CD4-positive, alpha-beta T cell treated with Interleukin-1 beta for 1 hour (primary cell): ENCODE data around the gene NRG2.

Source experiments
- DNase-seq, 2 donors: peaks; one replicate each; pipeline ENCODE4 v3.0.0-alpha.2; 2020 to 2022

Gene NRG2

DNA sequence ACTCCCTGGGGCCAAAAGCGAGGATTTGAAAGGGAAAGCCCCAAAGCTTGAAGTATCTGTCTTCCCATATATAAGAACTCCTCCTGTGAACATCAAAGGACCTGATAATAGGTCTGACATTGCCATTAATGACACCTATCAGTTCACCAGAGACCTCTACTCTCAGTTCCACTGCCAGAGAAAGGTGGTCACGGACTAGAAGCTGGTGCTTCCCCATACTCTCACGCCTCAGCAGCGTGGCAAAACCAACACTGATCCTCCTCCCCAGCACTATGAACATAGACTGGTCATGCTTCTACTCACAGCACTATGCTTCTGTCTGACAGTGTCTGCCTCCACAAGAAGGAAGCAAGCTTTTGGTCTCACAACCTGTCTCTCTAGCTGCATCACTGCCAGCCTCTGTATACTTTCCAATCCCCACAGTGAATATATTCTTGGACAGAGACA is 37.9 kb downstream of the NRG2 start:
- DNase-seq = no peak

DNA sequence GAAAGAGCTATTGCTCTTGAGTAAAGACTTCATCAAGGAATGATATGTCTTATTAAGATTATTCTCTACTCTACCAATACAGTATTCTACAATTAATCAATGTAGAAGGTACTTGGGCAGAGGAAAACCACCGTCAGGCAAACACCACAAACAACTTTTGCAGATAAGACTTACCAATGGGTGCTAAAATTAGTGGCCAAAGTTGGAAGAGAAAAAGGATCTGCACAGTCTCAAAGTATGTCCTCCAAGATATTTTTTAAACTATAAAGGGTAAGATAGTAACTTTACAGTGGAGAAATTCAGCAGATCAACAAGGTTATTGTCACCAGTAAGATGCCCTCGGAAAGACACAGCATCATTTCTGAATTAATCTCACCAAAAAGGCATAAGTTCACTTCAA is 38.9 kb downstream of the NRG2 start:
- DNase-seq = no peak

DNA sequence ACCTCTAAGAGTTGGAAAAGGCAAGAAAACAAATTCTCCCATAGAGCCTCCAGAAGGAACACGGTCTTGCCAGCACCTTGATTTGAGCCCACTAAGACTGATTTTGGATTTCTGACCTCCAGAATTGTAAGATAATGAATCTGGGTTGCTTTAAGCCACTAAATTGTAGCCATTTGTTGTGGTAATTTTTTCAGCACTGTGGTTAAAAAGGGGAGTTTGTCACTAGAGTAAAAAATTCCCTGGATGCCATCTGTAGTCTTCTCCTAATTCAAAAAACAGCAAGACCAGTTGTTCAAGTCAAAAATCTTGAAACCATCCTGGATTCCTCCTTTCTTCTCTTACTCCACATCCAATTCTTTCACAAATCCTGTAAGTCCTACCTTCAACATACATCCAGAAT is 39.6 kb downstream of the NRG2 start:
- no peak for DNase-seq

DNA sequence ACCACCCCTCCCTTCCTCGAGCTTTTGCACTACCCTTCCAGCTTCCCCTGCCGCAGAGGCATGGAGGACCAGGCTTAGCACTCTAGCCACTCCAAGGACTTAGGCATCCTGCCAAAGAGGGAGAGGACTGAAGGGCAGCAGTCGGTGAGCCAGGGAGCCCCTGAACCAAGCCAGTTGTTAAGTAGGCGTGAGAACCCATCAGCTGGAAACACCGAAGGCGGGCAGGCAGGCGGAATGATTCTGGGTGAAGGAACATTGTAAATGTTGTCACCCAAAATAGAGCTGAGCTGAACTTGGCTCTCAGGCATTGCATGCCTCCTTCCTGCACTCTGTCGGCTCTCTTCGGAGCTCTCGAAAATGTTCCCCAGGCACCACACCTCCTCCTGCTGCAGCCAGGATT is 42.8 kb downstream of the NRG2 start:
- DNase-seq = no peak

DNA sequence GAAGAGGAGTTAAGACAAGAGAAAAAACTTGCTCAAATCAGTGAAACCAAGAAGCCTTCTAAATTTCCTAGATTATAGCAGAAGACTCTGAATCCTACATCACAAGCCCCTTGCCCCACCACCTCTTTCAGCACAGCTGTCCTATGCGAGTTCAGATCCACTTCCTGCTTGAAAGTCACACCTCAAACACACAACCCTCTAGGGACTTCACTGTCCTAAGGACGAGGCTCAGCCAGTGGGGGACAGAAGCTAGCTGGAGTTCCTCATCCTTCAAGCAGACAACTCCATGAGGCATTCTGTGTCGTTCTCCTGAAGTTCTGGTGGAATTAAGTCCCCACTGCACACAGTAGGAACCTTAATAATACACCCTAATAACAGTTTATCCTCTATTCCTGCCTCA is 44.3 kb downstream of the NRG2 start:
- DNase-seq = no peak

DNA sequence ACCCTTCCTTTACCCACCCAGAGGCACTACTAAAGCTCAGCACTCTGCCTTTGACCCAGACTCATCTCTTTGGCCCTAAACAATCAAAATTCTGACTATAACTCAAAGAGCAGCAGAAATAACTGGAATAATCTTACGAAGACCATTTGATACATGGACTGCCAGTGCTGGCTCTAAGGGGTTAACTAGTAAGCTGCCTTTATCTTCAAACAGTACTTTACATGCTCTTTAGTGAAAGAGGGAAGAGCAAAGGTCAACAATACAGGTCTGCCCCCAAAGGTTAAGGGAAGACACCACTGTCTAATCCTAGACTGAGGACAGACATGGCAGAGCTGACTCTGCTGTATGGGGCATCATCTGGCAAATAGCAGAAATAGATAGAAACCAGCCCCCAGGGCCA is 45.8 kb downstream of the NRG2 start:
- no peak for DNase-seq

DNA sequence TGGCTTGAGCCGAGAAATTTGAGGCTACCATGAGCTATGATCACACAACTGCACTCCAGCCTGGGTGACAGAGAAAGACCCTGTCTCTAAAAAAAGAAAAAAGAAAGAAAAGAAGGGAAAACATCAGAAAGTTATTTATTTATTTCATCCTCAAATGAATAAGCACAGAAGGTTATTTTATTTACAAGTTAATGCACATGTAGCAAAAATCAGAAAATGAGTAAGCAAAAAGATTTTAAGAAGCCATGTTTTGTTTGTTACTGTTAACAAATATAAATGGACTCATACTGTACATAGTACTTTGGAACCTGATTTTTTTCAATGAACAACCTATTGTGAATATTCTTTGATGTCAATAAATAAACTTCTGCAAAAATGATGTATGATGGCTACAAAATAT is 47.2 kb downstream of the NRG2 start:
- DNase-seq = no peak

DNA sequence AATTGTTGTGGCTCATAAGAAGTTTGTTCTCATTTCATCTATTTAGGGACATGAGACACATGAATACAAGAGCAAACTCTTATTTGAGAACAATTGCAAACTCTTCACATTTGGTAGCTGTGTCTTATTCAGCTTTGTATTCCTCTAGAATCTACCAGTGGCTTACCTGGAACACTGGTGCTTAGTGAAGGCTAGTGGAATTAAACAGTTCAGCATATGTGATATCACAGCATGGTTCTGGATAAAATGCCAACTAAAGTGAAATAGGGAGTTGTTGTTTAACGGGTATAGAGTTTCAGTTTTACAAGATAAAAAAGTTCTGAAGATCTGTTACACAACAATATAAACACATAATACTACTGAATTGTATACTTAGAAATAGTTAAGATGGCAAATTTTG is 48.9 kb downstream of the NRG2 start:
- DNase-seq = no peak

DNA sequence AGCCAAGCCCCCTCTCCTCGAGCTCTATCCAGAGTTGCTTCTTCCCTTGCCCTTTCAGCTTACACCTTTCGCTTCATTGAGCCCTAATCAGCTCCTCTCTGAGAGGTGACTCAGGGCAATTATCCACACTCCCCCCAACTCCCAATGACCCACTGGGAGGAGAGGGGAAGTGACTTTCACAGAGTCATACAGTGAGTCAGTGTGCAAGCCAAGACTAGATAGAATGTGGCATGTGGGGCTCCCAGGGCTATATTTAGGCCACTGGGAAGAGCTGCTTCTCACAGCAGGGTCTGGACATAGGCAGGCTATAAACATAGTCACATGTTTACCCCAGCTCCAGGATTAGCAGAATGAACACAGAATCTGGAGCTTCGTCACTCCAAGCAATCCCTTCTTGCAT is 57.4 kb downstream of the NRG2 start:
- DNase-seq = no peak

DNA sequence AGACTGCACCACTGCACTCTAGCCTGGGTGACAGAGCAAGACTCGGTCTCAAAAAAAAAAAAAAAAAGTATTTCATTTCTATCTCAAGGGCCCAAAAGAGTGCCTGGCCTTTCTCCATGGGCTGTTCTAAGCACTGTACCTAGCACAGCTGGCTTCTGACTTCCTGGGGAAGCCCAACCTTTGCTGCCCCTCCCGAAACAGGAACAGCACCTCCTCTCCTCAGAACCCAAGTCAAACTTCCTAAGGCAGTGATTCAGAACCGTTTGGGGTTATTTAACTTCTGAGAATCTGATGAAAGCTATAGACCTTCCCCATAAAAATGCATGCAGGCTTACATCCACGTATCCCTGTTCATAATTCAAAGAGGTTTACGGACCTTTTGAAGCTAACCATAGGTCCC is 57.8 kb downstream of the NRG2 start:
- DNase-seq = no peak

DNA sequence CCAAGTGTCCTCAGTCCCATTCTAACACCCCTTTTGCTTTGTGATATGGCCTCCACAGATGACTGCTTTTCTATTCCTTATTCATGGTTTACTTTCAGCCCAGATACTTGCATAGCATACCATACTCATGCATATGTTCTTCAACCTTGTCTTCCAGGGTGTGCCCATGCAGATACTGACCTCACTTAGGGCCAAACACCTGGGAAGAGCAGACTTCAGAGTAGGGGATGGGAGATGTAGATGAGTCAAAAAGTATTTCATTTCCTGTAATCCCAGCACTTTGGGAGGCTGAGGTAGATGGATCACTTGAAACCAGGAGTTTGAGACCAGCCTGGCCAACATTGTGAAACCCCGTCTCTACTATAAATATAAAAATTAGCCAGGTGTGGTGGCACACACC is 58.3 kb downstream of the NRG2 start:
- DNase-seq = no peak

DNA sequence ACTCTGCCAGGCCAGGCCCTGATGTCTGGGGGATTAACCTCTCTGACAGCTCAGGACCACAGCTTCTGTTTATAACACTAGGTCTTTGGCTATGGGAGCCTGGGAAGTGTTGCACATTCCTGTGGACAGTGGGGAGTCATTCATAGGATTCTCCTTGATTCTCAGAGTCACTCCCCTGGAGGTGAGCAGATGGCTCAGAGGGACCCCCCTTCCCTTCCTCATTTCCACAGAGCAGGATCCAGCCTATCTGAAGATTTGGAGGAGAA is 60.2 kb downstream of the NRG2 start:
- DNase-seq = no peak

DNA sequence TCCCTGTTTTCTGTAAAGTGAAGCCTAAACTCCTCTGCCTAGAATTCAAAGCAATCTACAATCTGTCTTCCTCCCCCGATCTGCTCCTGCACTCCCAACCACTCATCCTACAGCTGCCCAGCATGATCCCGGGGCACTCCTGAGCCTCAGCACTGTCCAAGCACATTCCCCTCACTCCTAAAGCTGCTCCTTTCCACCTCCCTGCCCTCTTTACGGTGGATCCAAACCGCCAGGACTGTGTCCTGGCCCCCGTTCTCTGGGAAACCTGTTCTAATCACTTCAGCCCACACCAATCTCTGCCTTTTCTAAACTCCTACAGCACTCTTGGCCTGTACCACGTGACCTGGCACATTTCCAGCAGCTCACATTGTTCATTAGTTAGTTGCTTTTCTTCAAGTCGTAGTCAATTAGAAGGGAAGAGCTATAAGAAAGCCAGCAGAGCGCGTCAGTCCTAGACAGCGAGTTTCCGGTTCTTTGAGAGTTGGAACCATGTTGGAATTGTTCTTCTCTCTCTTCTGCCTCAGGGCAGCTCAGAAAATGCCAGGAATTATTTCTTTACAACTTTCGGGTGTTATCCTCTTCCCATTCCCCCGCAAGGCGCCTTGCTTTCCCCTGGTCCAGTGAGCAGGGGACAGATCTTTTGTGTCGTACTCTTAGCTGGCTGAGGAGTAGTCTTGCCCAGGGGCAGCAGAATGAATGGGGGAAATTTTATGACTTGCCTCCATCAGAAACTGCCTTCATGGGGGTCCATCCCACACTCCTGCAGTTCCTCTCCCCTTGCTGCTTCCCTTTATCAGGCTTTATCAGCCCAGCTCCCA is 60.7 kb downstream of the NRG2 start:
- DNase-seq = no peak

DNA sequence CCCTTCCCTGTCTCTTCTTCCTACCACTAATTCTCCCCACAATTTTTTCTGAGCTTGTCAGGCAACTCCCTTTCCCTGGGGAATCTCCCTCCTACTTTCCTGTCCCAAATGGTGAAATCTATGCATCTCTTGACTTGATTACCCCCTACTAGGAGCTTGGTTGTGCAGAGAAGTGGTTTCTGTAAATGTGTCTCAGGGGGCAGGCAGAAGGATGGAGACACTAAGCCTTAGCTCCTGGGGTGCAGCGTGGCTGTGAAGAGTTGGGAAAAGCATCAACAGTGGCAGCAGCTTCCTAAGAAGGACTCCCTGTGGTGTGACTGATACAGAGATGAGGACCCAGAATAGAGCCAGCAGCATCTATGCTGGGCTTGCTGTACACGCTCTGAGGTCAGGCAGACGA is 62.3 kb downstream of the NRG2 start:
- no peak for DNase-seq

DNA sequence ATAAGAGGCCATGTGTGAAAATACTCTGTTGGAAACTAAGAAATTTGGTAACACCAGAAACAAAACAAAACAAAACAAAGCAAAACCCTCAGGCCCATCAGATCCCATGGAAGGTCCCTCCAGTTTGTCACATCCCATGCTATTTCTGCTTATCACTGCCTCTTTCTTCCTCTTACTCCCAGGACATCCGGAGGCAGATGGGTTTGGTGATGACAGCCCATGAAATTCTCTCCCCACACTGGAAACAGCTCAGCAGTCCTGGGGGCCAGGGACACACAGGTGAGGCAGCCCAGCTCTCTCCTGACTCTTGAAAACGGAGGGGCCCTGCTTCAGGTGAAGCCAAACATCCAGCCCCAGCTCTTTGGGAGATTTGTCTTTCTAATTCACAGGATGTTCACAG is 63.2 kb downstream of the NRG2 start:
- no peak for DNase-seq

DNA sequence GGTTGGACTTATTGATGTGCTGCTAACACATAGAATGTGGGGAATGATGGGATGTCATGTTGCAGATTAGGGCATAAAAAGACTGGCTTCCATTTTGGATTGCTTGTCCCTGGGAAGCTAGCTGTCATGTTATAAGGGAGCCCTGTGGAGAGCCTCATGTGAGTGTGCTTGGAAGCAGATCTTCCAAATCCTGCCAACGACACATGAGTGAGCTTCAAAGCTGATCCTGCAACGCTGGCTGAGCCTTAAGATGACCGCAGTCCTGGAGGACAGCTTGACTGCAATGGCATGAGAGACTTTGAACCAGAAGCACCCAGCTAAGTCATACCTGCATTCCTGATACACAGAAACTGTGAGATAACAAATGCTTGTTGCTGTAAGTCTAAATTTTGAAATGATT is 63.6 kb downstream of the NRG2 start:
- no peak for DNase-seq

DNA sequence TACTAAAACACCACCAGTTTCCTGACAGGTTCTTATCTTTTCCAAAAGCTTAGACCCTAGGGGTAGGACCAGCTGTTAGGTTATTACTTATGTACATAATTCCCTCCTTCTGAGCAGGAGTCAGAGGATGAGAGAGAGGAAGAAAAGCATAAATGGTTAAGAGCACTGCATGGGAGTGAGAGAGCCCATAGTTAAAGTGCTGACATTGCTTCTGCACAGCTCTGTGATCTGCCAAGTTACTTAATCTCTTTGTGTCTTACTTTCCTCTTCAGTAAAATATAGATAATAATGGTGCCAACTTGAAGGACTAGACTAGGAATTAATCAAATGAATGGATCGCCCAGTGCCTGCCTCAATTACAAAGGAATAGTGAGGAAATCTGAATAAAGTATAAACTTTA is 66.4 kb downstream of the NRG2 start:
- no peak for DNase-seq

DNA sequence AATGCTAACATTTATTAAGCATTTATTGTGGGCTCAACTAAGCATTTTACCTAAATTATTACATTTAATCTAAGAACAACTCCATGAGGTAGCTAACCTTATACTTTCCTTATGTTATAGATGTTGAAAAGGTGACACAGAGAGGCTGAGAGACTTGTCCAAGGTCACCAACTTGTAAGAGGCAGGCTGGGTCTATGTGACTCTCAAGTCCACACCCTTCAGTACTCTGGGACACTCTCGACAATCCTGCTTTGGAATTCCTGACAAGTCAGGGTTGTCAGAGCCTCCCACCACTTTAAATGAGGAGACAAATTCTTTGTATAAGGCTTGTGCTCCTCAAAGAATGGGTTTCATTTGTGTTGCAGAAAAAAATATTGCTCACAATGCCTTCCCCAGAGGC is 67.2 kb downstream of the NRG2 start:
- no peak for DNase-seq

DNA sequence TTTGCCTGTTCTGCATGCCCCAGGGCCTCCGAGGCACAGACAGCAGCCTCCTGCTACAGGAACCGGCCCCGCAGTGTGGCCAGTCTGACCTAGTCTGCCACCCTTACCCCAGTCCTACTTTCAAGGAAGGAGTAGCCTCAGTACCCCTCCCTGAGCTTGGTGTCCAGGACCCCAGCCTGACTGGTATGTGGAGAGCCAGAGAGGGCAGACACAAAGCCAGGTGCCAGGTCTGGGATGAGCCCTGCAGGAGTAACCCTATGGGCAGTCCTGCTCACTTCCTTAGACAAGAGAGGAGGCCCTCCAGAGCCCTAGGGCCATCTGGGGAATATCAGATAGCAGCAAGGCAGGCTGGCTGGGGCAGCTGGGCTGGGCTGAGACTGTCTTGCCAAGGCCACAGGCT is 67.8 kb downstream of the NRG2 start:
- DNase-seq = no peak

DNA sequence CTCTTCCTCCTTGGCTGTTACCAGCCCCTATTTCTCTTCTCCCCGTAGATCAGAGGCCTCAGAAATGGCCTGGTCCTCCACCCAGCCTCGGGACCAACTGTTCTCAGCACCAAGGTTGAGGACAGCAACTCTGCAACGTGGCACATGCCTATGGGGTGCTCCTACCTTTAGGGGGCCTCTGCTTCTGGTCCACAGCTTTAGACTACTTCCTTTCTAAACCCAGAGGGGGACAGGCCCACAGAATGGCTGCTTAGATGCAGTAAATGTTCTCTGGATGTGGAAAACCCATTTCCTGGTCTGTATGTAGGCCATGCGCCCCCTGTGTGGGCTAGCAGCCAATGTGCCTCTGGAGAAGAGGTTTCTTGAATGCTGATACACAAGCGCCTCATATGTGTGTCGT is 68.4 kb downstream of the NRG2 start:
- DNase-seq = no peak

DNA sequence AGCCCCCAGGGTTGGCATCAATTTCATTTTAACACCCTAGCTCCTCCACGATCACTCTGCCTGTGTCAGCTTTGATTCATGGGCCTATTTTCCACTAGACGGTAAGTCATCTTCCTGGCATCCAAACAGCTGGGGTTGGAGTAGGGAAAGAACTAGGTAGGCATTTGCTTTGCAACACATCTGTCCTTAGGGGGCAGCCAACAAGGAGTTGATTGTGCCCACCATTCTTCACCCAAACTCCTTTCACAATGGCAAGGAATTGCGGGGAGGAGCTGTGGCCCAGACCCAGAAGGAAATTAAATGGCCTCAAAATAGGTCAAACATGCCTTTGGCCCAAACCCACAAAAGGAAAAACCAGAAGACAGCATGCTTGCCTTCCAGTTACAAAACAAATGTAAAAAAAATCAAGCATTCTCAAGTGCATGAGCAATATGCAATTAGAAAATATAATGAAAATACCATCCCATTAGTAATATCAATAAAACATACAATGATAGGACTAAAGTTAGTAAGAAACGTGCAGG is 71.8 kb downstream of the NRG2 start:
- DNase-seq = no peak

DNA sequence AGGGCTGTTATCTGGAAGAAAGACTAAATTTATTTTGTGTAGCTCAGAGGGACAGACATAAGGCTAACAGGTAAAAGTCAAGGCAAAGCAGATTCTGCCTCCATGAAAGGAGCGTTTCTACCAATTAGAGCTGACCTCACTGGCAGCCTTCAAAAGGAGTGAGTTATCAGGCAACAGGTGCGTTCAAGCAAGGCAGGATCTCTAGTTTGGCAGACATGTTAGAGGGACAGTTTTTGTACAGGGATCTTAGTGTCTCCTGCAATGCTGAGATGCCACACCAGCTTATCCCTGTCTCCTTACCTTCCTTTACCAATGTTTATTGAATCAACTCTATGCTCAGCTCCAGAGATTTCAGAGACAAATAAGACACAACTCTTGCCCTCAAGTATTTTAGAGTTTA is 73.8 kb downstream of the NRG2 start:
- no peak for DNase-seq

DNA sequence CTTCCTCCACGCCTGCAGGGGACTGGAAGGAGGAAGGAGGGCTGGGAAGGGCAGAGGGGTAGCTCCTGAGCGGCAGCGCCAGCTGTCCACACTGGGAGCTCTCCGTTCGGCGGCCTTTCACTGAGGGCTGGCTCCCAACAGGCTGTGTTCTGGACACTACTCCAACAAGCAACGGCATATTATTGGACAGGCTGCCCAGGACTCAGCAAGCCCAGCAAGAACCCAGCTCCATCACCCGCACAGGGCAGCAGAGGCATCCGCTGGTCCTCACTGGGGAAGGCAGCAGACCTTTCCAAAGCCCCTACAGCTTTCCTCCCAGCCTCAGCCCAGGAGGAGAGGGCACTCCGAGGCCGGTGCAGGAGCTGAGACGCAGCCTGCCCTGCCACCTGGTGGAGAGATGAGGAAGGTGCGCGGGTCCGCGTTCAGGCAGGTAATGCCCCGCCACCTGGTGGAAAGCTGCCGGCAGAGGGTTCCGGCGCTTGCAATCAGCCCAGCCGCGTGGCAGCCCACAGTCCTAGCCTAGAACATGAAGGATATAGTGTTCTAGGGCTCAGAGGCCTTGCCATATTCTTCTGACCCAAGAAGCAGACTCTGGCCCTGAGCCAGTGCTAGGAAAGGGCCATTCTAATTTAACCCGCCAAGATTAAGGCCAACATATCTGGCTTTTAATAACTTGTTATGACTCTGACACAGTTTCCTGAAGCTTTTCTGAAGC is 74.4 kb downstream of the NRG2 start:
- peak; percentile 85 for DNase-seq

DNA sequence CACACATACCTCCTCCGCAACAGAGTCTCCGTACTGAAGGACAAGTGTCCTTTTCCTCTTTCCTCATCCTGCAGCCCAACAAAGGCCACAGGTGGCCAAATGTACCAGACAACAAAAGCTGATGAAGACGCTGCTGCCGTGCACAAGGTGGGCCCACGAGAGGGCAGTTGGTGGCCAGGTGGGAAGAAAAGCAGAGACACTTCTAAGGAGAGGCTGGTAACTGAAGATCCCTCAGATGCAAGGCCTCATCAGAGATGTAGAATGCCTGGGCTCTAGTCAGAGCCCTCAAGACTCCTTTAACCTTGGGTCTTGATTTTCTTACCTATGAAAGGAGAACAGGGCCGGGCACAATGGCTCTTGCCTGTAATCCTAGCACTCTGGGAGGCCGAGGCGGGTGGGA is 75.7 kb downstream of the NRG2 start:
- DNase-seq = no peak

DNA sequence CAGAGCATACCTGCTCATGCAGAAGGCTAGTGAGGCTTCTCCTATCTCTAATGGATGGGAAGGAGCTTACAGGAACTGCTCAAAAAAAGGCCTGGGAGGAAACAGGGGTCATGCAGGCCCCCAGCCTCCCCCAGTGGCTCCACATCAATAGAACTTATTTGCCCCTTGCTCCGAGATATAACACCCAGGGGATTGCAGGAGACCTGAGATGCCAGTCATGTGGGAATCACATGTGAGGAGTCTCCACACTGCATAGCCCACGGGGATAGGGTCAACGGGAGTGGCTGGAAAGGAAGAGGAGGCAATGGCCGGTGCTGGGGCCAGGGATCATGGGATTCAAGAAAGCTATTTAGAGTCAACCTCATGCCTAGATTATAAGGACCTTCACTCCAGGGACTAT is 76.2 kb downstream of the NRG2 start:
- DNase-seq = no peak
